ENCODE results near the gene DACT2.
"Not testable (repeated sequence)": the region's sequence is repeated elsewhere in the genome, so short reads cannot be mapped to it uniquely, and the experiment has no call there.

DACT2 gene

GRCh38 chr6:168303982-168304751 is 15.4 kb downstream of the DACT2 start:
- DNase-seq (ENCODE audit: low read depth in 2 of 2), result no peak

GRCh38 chr6:168302534-168302933 is 17.0 kb downstream of the DACT2 start:
- DNase-seq (ENCODE audit: low read depth in 2 of 2), result no peak

GRCh38 chr6:168301648-168302398 is 17.8 kb downstream of the DACT2 start:
- no peak for DNase-seq (ENCODE audit: low read depth in 2 of 2)

- DNase-seq (ENCODE audit: low read depth in 2 of 2), result no peak
Measured at GRCh38 chr6:168300975-168301647, 18.5 kb downstream of the DACT2 start.

GRCh38 chr6:168299541-168300511 is 19.8 kb downstream of the DACT2 start:
- no peak for DNase-seq (ENCODE audit: low read depth in 2 of 2)

- no peak for DNase-seq (ENCODE audit: low read depth in 2 of 2)
Measured at GRCh38 chr6:168297643-168298042, 21.9 kb downstream of the DACT2 start.

GRCh38 chr6:168294901-168295300 is 24.7 kb downstream of the DACT2 start:
- DNase-seq (ENCODE audit: low read depth in 2 of 2), result no peak

GRCh38 chr6:168293636-168294530 is 25.7 kb downstream of the DACT2 start:
- DNase-seq (ENCODE audit: low read depth in 2 of 2), result no peak

- no peak for DNase-seq (ENCODE audit: low read depth in 2 of 2)
Measured at GRCh38 chr6:168292826-168293225, 26.8 kb downstream of the DACT2 start.

- DNase-seq (ENCODE audit: low read depth in 2 of 2), result no peak
Measured at GRCh38 chr6:168291450-168291849, 28.1 kb downstream of the DACT2 start.

- DNase-seq (ENCODE audit: low read depth in 2 of 2), result no peak
Measured at GRCh38 chr6:168290095-168290494, 29.5 kb downstream of the DACT2 start.

GRCh38 chr6:168289571-168289962 is 30.0 kb downstream of the DACT2 start:
- DNase-seq (ENCODE audit: low read depth in 2 of 2), result no peak

GRCh38 chr6:168288781-168289570 is 30.6 kb downstream of the DACT2 start:
- DNase-seq (ENCODE audit: low read depth in 2 of 2), result no peak

- DNase-seq (ENCODE audit: low read depth in 2 of 2), result not testable (repeated sequence)
Measured at GRCh38 chr6:168287460-168287859, 32.1 kb downstream of the DACT2 start.

GRCh38 chr6:168286771-168287446 is 32.7 kb downstream of the DACT2 start:
- DNase-seq (ENCODE audit: low read depth in 2 of 2), result not testable (repeated sequence)

- DNase-seq (ENCODE audit: low read depth in 2 of 2), result no peak
Measured at GRCh38 chr6:168286116-168286515, 33.5 kb downstream of the DACT2 start.

GRCh38 chr6:168285456-168285855 is 34.1 kb downstream of the DACT2 start:
- no peak for DNase-seq (ENCODE audit: low read depth in 2 of 2)

GRCh38 chr6:168284187-168284586 is 35.4 kb downstream of the DACT2 start:
- DNase-seq (ENCODE audit: low read depth in 2 of 2), result no peak

GRCh38 chr6:168283686-168284025 is 35.9 kb downstream of the DACT2 start:
- DNase-seq (ENCODE audit: low read depth in 2 of 2), result no peak
